Neural progenitor cell (in vitro differentiated cells): ENCODE data around the gene MAP2. TPM values are rescaled to one million over a fixed set of nuclear protein-coding genes. Genes with fewer than 3 reads are reported as not detected.
A peak's percentile ranks its signal among the peaks of the same experiment; 100 is the strongest.

ENCODE experiments used
- DNase-seq: peaks from one replicate; pipeline ENCODE4 v3.0.0-alpha.2; 2016; ENCODE audit warnings: low spot score
- H2AFZ ChIP-seq: fragments of 200-600 bp; sonication (generic); replicated peaks from 2 replicates; pipeline ENCODE4 v1.6.1; 2016; ENCODE audit warnings: antibody characterized with exemption
- H3F3A ChIP-seq: fragments of 200-600 bp; sonication (generic); 2 replicates; pipeline ENCODE4 v1.6.1; 2016; ENCODE audit warnings: antibody characterized with exemption, low read depth
- H3K27ac ChIP-seq: fragments of 200-600 bp; sonication (generic); 2 replicates; pipeline ENCODE4 v1.5.1; 2016; ENCODE audit warnings: mild to moderate bottlenecking
- H3K27me3 ChIP-seq: fragments of 200-600 bp; sonication (generic); 2 replicates; pipeline ENCODE4 v1.6.1; 2016; ENCODE audit warnings: mild to moderate bottlenecking, moderate library complexity
- H3K36me3 ChIP-seq: fragments of 200-600 bp; sonication (generic); 2 replicates; pipeline ENCODE4 v1.5.1; 2016
- H3K4me1 ChIP-seq: fragments of 200-600 bp; sonication (generic); 2 replicates; pipeline ENCODE4 v1.6.1; 2016; ENCODE audit warnings: mixed run types
- H3K4me2 ChIP-seq: fragments of 200-600 bp; sonication (generic); 2 replicates; pipeline ENCODE4 v1.6.1; 2016
- H3K4me3 ChIP-seq: fragments of 200-600 bp; sonication (generic); 2 replicates; pipeline ENCODE4 v1.5.1; 2016
- H3K79me2 ChIP-seq: fragments of 200-600 bp; sonication (generic); 2 replicates; pipeline ENCODE4 v1.6.1; 2016; ENCODE audit warnings: low read depth
- H3K9ac ChIP-seq: fragments of 200-600 bp; sonication (generic); 2 replicates; pipeline ENCODE4 v1.6.1; 2016
- H3K9me3 ChIP-seq: fragments of 200-600 bp; sonication (generic); 2 replicates; pipeline ENCODE4 v1.5.1; 2016; ENCODE audit warnings: low read depth
- H4K20me1 ChIP-seq: fragments of 200-600 bp; sonication (generic); 2 replicates; pipeline ENCODE4 v1.6.1; 2016; ENCODE audit warnings: low read depth
- H3K27ac Mint-ChIP-seq: 3 replicates; pipeline ENCODE4 v1.8.0; 2021; ENCODE audit warnings: mixed read lengths
- H3K27me3 Mint-ChIP-seq: 2 replicates; pipeline ENCODE4 v1.8.0; 2022; ENCODE audit warnings: low read depth, mild to moderate bottlenecking, inconsistent platforms, moderate library complexity, mixed read lengths; ENCODE audit not compliant: insufficient read depth
- H3K36me3 Mint-ChIP-seq: 3 replicates; pipeline ENCODE4 v1.8.0; 2021; ENCODE audit warnings: mixed read lengths
- H3K4me1 Mint-ChIP-seq: 3 replicates; pipeline ENCODE4 v1.8.0; 2021; ENCODE audit warnings: mixed read lengths
- H3K4me3 Mint-ChIP-seq: 3 replicates; pipeline ENCODE4 v1.8.0; 2021; ENCODE audit warnings: mild to moderate bottlenecking, moderate library complexity, mixed read lengths
- H3K9me3 Mint-ChIP-seq: 3 replicates; pipeline ENCODE4 v1.8.0; 2020; ENCODE audit warnings: mixed read lengths
- EZH2 ChIP-seq: fragments of 200-600 bp; sonication (generic); IDR thresholded peaks from 2 replicates; pipeline ENCODE4 v1.6.1; 2017; ENCODE audit warnings: antibody characterized with exemption, mild to moderate bottlenecking, moderate library complexity
- EZH2phosphoT487 ChIP-seq: fragments of 200-600 bp; sonication (generic); IDR thresholded peaks from 2 replicates; pipeline ENCODE4 v1.6.1; 2017; ENCODE audit warnings: antibody characterized with exemption
- total RNA-seq: library from RNA; depleted of rRNA; stranded (reverse); fragments of >200 nt; gene quantifications from 2 replicates; pipeline ENCODE4 v1.2.3, GENCODE V29; 2015; ENCODE audit warnings: low replicate concordance
- TF ChIP-seq, protein P1 (sequence below): fragments of 200-600 bp; sonication (generic); IDR thresholded peaks from 2 replicates; pipeline ENCODE4 v1.5.1; 2017; ENCODE audit warnings: antibody characterized with exemption, mild to moderate bottlenecking

Gene MAP2
- total RNA-seq, 1 donor from 2014 or later: 102 TPM

DNA sequence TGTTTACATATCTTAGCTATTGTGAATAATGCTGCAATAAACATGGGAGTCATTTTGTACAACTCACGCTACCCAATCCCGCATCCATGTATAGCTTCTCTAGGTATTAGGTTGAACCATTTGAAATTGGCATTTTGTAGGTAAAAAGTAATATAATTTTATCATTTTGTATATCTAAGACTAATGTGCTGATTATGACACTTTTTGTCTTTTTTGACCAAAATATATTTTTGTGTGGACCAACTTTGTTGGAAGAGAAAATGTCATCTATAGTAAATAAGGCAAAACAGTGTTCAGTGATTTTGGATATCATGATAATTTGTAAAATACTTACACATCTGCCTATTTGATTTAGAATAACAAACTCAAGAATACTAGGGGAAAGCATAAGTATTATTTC lies 150.7 kb downstream of the MAP2 start:
- no peak overlapping the region for H3K4me3 Mint-ChIP-seq
- H3K4me1 Mint-ChIP-seq: peaks cover 31% of the 10 kb centered on the region
- Histone ChIP-seq H3K27me3 (no peaks in the 10 kb centered on the region), H3K36me3 (no peaks in the 10 kb centered on the region), H3K4me1 (peaks cover 30% of the 10 kb centered on the region), H4K20me1 (peaks cover 20% of the 10 kb centered on the region), H3K27ac (no peak overlapping the region), H3F3A (peaks cover 30% of the 10 kb centered on the region), H3K4me3 (no peak overlapping the region), H2AFZ (no peak overlapping the region), H3K4me2 (no peak overlapping the region), H3K79me2 (no peaks in the 10 kb centered on the region), H3K9ac (no peak overlapping the region), H3K9me3 (no peaks in the 10 kb centered on the region)
- TF ChIP-seq EZH2phosphoT487 (no peak), EZH2 (no peak)
- TF ChIP-seq, protein P1, sequence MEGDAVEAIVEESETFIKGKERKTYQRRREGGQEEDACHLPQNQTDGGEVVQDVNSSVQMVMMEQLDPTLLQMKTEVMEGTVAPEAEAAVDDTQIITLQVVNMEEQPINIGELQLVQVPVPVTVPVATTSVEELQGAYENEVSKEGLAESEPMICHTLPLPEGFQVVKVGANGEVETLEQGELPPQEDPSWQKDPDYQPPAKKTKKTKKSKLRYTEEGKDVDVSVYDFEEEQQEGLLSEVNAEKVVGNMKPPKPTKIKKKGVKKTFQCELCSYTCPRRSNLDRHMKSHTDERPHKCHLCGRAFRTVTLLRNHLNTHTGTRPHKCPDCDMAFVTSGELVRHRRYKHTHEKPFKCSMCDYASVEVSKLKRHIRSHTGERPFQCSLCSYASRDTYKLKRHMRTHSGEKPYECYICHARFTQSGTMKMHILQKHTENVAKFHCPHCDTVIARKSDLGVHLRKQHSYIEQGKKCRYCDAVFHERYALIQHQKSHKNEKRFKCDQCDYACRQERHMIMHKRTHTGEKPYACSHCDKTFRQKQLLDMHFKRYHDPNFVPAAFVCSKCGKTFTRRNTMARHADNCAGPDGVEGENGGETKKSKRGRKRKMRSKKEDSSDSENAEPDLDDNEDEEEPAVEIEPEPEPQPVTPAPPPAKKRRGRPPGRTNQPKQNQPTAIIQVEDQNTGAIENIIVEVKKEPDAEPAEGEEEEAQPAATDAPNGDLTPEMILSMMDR: no peak
- DNase-seq: no peak
- no peaks in the 10 kb centered on the region for H3K9me3 Mint-ChIP-seq
- peaks cover 10% of the 10 kb centered on the region for H3K36me3 Mint-ChIP-seq
- no peak overlapping the region for H3K27ac Mint-ChIP-seq
- no peaks in the 10 kb centered on the region for H3K27me3 Mint-ChIP-seq

- Histone ChIP-seq H3K79me2 (no peaks in the 10 kb centered on the region), H3K27me3 (no peaks in the 10 kb centered on the region), H3F3A (peaks cover 35% of the 10 kb centered on the region), H3K36me3 (no peaks in the 10 kb centered on the region), H3K4me3 (no peak overlapping the region), H3K9ac (no peak overlapping the region), H3K27ac (no peak overlapping the region), H3K4me2 (peak overlapping the region; percentile 70), H3K9me3 (no peaks in the 10 kb centered on the region), H2AFZ (no peak overlapping the region), H3K4me1 (peaks cover 31% of the 10 kb centered on the region), H4K20me1 (peaks cover 22% of the 10 kb centered on the region)
- no peaks in the 10 kb centered on the region for H3K27me3 Mint-ChIP-seq
- peaks cover 46% of the 10 kb centered on the region for H3K4me1 Mint-ChIP-seq
- H3K27ac Mint-ChIP-seq: peak overlapping the region; percentile 97
- DNase-seq: peak; percentile 61
- peak overlapping the region; percentile 85 for H3K4me3 Mint-ChIP-seq
- H3K36me3 Mint-ChIP-seq: peaks cover 4% of the 10 kb centered on the region
- H3K9me3 Mint-ChIP-seq: no peaks in the 10 kb centered on the region
- no peak for TF ChIP-seq EZH2
- TF ChIP-seq, protein P1: peak; percentile 48
Observed at GRCh38 chr2:209577376-209578357, 153.8 kb downstream of the MAP2 start.

DNA sequence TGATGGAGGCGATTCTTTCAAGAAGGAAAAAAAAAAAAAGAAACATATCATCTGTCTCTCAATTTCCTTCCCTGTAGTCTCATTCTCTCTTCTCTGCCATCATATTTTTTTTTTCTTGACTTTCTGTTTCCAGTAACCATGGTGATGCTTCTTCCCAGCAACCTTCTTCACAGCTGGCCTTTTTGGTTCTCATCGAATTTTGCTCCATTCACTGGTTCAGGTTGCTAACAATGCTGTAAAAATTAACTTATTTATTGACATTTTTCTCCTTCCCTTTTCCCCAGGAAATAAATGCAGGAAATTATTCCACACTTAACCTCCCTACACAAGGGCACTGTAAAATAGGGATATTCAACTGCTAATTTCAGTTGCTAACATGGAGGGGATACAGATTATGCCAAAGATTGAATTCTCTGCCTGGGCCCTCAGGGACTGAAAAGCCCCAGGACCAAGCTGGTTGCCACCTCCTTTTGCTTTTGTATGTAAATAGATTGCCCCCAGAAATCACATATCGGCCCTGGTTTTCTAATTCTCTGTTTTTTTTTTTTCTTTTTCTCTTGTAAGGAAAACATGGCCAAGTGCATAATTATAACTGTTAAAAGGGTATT lies 154.7 kb downstream of the MAP2 start:
- Mint-ChIP-seq H3K27ac (peak overlapping the region; percentile 97), H3K36me3 (peaks cover 7% of the 10 kb centered on the region), H3K27me3 (no peaks in the 10 kb centered on the region), H3K4me1 (peaks cover 46% of the 10 kb centered on the region), H3K9me3 (no peaks in the 10 kb centered on the region), H3K4me3 (peak overlapping the region; percentile 85)
- H3K27me3 ChIP-seq: no peaks in the 10 kb centered on the region
- peaks cover 22% of the 10 kb centered on the region for H4K20me1 ChIP-seq
- no peak overlapping the region for H3K9ac ChIP-seq
- no peaks in the 10 kb centered on the region for H3K9me3 ChIP-seq
- peaks cover 35% of the 10 kb centered on the region for H3F3A ChIP-seq
- DNase-seq: no peak
- H3K4me3 ChIP-seq: no peak overlapping the region
- TF ChIP-seq EZH2 (no peak), EZH2phosphoT487 (no peak)
- H3K4me1 ChIP-seq: peaks cover 31% of the 10 kb centered on the region
- H3K27ac ChIP-seq: peak overlapping the region; percentile 2
- no peaks in the 10 kb centered on the region for H3K79me2 ChIP-seq
- H2AFZ ChIP-seq: no peak overlapping the region
- H3K4me2 ChIP-seq: peak overlapping the region; percentile 70
- H3K36me3 ChIP-seq: no peaks in the 10 kb centered on the region
